ENCODE results near the gene APLP2.

DNA sequence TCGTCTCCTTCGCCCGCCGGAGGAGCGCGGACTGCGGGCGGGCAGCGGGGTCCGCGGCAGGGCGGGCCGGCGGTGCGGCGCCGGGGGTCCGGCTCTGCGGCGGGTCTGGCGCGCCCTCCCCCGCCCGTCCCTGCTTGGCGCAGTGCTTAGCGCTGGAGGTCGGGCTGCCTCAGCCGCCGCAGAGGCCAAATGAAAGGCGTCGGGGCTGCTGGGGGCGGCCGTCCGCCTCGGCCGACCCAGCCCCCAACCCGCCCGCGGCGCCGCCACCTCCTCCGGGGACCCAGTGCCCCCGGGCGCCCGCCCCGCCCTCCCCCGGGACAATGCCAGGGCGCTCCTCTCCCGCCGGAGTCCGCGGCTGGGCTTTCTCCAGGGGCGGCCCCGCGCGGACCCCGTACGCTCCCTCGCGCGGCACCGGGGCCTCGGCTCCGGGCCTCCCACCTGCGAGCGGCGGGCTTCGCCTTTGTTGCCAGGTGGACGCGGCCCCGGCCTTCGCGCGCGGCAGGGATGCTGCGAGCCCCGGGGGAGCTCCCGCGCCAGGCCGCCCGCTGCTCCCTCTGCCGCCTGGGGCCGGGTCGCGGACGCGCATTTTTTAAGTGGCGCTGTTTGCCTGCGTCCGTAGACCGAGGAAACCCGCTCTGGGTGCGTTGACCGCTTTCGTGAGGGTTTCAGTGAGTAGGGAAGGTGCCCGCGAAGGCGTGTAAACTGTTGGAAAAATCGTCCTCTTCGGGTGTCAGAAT is 583 bp downstream of the APLP2 start:
- TF ChIP-seq, protein P1, sequence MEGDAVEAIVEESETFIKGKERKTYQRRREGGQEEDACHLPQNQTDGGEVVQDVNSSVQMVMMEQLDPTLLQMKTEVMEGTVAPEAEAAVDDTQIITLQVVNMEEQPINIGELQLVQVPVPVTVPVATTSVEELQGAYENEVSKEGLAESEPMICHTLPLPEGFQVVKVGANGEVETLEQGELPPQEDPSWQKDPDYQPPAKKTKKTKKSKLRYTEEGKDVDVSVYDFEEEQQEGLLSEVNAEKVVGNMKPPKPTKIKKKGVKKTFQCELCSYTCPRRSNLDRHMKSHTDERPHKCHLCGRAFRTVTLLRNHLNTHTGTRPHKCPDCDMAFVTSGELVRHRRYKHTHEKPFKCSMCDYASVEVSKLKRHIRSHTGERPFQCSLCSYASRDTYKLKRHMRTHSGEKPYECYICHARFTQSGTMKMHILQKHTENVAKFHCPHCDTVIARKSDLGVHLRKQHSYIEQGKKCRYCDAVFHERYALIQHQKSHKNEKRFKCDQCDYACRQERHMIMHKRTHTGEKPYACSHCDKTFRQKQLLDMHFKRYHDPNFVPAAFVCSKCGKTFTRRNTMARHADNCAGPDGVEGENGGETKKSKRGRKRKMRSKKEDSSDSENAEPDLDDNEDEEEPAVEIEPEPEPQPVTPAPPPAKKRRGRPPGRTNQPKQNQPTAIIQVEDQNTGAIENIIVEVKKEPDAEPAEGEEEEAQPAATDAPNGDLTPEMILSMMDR (conservative IDR thresholded peaks at IDR 0.05; ENCODE audit: low read depth, low read length): 0 out of 2 replicates have a peak, but pooled peaks have one; percentile 17
- no peak for TF ChIP-seq POLR2A (IDR thresholded peaks at IDR 0.05; ENCODE audit: low read depth, low read length)
- no peak for TF ChIP-seq CEBPB (IDR thresholded peaks at IDR 0.05; ENCODE audit: low read depth, low read length)
- no peak for TF ChIP-seq MAFK (IDR thresholded peaks at IDR 0.05; ENCODE audit: low read depth, low read length)
- 0 out of 2 replicates have a peak, but pooled peaks have one; percentile 10 for TF ChIP-seq SMC3 (IDR thresholded peaks at IDR 0.05; ENCODE audit: low read depth, low read length)
- no peak for TF ChIP-seq MXI1 (IDR thresholded peaks at IDR 0.05; ENCODE audit: borderline replicate concordance, low read depth, low read length)
- TF ChIP-seq RFX5 (IDR thresholded peaks at IDR 0.05; ENCODE audit: low read depth, low read length): no peak
- TF ChIP-seq MAZ (IDR thresholded peaks at IDR 0.05; ENCODE audit: borderline replicate concordance, low read depth, low read length): no peak
- TF ChIP-seq, protein P2, sequence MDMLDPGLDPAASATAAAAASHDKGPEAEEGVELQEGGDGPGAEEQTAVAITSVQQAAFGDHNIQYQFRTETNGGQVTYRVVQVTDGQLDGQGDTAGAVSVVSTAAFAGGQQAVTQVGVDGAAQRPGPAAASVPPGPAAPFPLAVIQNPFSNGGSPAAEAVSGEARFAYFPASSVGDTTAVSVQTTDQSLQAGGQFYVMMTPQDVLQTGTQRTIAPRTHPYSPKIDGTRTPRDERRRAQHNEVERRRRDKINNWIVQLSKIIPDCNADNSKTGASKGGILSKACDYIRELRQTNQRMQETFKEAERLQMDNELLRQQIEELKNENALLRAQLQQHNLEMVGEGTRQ (IDR thresholded peaks at IDR 0.05; ENCODE audit: low read depth, low read length): no peak
